Breast epithelium (tissue), 3 donors: Measurements from ENCODE around the gene SIN3A.

ENCODE experiments used
- CTCF ChIP-seq, 3 donors: fragments of 450-650 bp; IDR thresholded peaks; one replicate each; pipeline ENCODE4 v1.5.1; 2016 to 2017; ENCODE audit warnings: antibody characterized with exemption in 3 of 3, mild to moderate bottlenecking in 3 of 3, moderate library complexity in 3 of 3
- POLR2AphosphoS5 ChIP-seq, 3 donors: sonication (generic); formaldehyde crosslinking; IDR thresholded peaks; one replicate each; pipeline ENCODE4 v1.6.1; 2017; ENCODE audit warnings: antibody characterized with exemption in 3 of 3

GRCh38 chr15:75437721-75438120 lies 13.8 kb downstream of the SIN3A start:
- TF ChIP-seq CTCF (IDR thresholded peaks at IDR 0.05) (no peak), POLR2AphosphoS5 (IDR thresholded peaks at IDR 0.05) (no peak)
